HL-60 (cell line): ENCODE measurements around the gene PDLIM5.

Source experiments
- POLR2AphosphoS5 ChIP-seq: IDR thresholded peaks from 2 replicates; pipeline ENCODE4 v1.6.1; 2012; ENCODE audit warnings: low read depth
- TF ChIP-seq, protein P1 (sequence below): IDR thresholded peaks from one replicate; pipeline ENCODE4 v1.5.1; 2011; ENCODE audit warnings: low read length, control low read depth, inconsistent platforms; ENCODE audit not compliant: insufficient read depth
- TF ChIP-seq, protein P2 (sequence below): IDR thresholded peaks from 2 replicates; pipeline ENCODE4 v1.6.1; 2012; ENCODE audit warnings: low read depth; ENCODE audit not compliant: insufficient replicate concordance

DNA sequence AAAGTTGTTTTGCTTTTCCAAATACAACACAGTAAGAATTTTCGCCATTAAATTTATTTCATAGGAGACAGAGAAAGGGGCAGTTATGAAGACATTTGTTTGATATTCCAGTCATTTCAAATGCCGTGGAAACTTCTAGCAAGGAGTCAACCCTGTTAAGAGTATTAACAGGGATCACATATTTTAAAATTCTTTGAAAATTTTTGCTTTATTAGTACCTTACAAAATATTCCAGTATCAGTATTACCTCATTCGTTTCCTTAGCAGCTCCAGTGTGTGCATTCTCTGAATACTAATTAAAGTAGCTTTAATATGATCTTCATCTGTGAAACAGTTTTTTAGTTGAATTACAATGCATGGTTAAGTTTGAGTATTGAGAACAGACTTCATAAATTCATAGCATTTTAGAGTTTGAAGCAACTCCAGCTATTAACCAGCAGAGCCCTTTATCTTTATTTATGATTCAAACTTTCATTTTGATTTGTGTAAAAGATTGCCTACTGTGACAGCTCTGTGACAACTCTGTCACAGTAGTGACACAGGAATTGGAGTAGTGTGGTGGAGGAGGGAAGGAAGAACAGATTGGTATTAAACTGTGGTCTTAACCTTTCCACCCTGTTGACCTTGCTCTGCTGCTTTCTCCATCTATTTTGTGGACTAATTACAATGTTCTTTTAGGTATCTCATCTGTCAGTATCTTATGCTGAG is 86.3 kb downstream of the PDLIM5 start:
- TF ChIP-seq, protein P1, sequence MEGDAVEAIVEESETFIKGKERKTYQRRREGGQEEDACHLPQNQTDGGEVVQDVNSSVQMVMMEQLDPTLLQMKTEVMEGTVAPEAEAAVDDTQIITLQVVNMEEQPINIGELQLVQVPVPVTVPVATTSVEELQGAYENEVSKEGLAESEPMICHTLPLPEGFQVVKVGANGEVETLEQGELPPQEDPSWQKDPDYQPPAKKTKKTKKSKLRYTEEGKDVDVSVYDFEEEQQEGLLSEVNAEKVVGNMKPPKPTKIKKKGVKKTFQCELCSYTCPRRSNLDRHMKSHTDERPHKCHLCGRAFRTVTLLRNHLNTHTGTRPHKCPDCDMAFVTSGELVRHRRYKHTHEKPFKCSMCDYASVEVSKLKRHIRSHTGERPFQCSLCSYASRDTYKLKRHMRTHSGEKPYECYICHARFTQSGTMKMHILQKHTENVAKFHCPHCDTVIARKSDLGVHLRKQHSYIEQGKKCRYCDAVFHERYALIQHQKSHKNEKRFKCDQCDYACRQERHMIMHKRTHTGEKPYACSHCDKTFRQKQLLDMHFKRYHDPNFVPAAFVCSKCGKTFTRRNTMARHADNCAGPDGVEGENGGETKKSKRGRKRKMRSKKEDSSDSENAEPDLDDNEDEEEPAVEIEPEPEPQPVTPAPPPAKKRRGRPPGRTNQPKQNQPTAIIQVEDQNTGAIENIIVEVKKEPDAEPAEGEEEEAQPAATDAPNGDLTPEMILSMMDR, result no peak
- TF ChIP-seq POLR2AphosphoS5, result no peak
- TF ChIP-seq, protein P2, sequence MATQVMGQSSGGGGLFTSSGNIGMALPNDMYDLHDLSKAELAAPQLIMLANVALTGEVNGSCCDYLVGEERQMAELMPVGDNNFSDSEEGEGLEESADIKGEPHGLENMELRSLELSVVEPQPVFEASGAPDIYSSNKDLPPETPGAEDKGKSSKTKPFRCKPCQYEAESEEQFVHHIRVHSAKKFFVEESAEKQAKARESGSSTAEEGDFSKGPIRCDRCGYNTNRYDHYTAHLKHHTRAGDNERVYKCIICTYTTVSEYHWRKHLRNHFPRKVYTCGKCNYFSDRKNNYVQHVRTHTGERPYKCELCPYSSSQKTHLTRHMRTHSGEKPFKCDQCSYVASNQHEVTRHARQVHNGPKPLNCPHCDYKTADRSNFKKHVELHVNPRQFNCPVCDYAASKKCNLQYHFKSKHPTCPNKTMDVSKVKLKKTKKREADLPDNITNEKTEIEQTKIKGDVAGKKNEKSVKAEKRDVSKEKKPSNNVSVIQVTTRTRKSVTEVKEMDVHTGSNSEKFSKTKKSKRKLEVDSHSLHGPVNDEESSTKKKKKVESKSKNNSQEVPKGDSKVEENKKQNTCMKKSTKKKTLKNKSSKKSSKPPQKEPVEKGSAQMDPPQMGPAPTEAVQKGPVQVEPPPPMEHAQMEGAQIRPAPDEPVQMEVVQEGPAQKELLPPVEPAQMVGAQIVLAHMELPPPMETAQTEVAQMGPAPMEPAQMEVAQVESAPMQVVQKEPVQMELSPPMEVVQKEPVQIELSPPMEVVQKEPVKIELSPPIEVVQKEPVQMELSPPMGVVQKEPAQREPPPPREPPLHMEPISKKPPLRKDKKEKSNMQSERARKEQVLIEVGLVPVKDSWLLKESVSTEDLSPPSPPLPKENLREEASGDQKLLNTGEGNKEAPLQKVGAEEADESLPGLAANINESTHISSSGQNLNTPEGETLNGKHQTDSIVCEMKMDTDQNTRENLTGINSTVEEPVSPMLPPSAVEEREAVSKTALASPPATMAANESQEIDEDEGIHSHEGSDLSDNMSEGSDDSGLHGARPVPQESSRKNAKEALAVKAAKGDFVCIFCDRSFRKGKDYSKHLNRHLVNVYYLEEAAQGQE, result no peak
